ENCODE data around the gene COL15A1.
A peak's percentile ranks its signal among the peaks of the same experiment; 100 is the strongest.

The COL15A1 gene

GRCh38 chr9:99103901-99104458, 160.3 kb downstream of the COL15A1 start:
- Histone ChIP-seq H3K27ac (peak overlapping the region; percentile 92 to 100), H3K4me3 (peak overlapping the region; percentile 93)
- no peak for TF ChIP-seq CTCF (IDR thresholded peaks at IDR 0.05)
- no peak for DNase-seq (ENCODE audit: low spot score)

GRCh38 chr9:99104459-99105151, 160.9 kb downstream of the COL15A1 start, which contains the start of gene TGFBR1:
Gene TGFBR1 (plus strand): TSS chr9:99105113. CDS start chr9:99105206, 93 bp downstream.
- peak within 1 kb of the TSS; percentile 92 to 100 for H3K27ac ChIP-seq
- no peak for TF ChIP-seq CTCF (IDR thresholded peaks at IDR 0.05)
- DNase-seq (ENCODE audit: low spot score): peak; percentile 96
- peak within 1 kb of the TSS; percentile 93 for H3K4me3 ChIP-seq

DNA sequence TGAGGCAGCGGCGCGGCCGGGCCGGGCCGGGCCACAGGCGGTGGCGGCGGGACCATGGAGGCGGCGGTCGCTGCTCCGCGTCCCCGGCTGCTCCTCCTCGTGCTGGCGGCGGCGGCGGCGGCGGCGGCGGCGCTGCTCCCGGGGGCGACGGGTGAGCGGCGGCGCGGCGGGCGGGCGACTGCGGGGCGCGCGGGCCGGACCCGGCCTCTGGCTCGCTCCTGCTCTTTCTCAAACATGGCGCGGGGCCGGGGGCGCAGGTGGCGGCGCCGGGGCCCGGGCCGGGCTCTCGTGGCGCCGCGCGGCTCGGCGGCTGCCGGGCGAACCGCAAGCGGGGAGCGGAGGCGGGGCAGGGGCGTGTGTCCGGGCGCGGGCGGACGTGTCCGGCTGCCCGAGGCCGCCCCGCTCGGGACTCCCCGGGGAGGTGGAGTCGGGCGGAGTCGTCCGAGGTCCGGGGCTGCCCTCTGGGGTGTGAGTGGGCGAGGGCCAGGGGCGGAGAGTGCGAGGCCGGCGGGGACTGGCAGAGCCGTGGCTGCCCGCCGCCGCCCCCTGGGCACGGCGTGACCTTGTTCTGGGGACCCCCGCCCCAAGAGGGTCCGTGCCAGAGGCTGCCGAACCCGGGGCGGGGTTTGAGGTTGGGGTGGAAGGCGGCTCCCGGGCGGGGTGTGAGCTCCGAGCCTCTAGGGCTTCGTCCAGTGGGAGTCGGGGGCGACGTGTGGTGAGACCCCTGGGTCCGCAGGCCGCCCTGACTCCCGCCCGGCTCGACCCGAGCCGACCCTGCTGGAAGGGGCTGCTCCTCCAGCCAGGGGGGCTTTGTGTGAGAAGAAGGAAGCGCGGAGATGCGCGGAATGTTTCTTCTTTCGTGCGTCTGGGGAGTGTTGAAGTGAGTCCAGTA, 161.7 kb downstream of the COL15A1 start:
- TF ChIP-seq CTCF (IDR thresholded peaks at IDR 0.05): no peak
- Histone ChIP-seq H3K27ac (peak overlapping the region; percentile 92 to 100), H3K4me3 (peak overlapping the region; percentile 93)
- peak; percentile 90 for DNase-seq (ENCODE audit: low spot score)

- Histone ChIP-seq H3K4me3 (peak overlapping the region; percentile 93), H3K27ac (peak overlapping the region; percentile 92 to 100)
- no peak for TF ChIP-seq CTCF (IDR thresholded peaks at IDR 0.05)
- no peak for DNase-seq (ENCODE audit: low spot score)
Measured at GRCh38 chr9:99106044-99106375, 162.3 kb downstream of the COL15A1 start.

DNA sequence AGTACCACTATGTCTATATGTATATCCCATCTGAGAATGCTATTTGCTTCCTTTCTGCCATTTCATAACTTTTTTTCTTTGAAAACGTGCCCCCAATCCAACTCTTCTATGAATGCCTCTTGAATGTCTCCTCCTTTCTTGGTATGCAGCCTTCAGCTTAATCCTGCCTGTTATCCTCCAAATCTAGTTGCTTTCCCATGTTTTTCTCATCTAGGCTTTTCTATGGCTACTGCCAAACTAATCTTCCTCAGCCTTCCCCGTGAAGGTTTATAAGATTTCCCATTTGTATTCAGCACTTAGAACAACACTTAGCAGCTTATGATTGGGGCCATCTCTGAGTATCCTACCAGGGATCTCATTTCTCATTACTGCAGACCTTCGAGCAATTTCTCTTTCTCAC, 163.7 kb downstream of the COL15A1 start:
- no peak for DNase-seq (ENCODE audit: low spot score)
- Histone ChIP-seq H3K4me3 (no peak overlapping the region), H3K27ac (peak overlapping the region in 1 of 2 donors; percentile 5)
- TF ChIP-seq CTCF (IDR thresholded peaks at IDR 0.05): no peak

DNA sequence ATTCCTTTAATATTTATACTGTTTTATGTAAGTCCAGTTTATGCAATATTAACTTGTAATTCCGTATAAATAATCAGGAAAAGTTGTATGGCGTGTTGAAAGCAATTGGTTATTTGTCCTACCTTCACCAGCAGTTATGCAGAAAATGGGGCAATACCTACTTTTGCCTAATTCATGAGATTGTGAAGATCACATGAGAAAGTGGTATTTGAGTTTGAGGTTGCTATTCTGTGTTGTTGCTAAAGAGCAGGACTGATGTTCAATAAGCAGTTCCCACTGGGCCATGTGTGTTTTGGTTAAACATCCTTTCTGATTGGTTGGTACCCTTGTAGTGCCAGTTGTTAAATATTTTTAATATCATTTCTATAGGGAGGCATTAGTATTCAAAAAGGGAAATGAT, 164.4 kb downstream of the COL15A1 start:
- no peak for DNase-seq (ENCODE audit: low spot score)
- no peak overlapping the region for H3K27ac ChIP-seq
- TF ChIP-seq CTCF (IDR thresholded peaks at IDR 0.05): no peak
- H3K4me3 ChIP-seq: no peak overlapping the region
